Stimulated activated CD4-positive, alpha-beta T cell treated with anti-CD3 and anti-CD28 coated beads, Interleukin-1b, Interleukin-23, amount 100 ng/mL, for 1 hour (primary cell): Measurements from ENCODE around the gene UGT2B15.
"Not testable (repeated sequence)": the region's sequence is repeated elsewhere in the genome, so short reads cannot be mapped to it uniquely, and the experiment has no call there.

Experiments
- DNase-seq, 2 donors: peaks; one replicate each; pipeline ENCODE4 v3.0.0-alpha.2; 2020; ENCODE audit warnings: low read depth in 2 of 2

Gene UGT2B15

GRCh38 chr4:68655764-68656444, 14.5 kb downstream of the UGT2B15 start:
- DNase-seq: no peak

- no peak for DNase-seq
These were observed 15.3 kb downstream of the UGT2B15 start for GRCh38 chr4:68654946-68655721.

- DNase-seq: no peak
These were observed 18.5 kb downstream of the UGT2B15 start for GRCh38 chr4:68651932-68652331.

- no peak for DNase-seq
These were observed 40.1 kb downstream of the UGT2B15 start for GRCh38 chr4:68630371-68630770.

- DNase-seq: not testable (repeated sequence)
These were observed 47.7 kb downstream of the UGT2B15 start for GRCh38 chr4:68622731-68623130.

GRCh38 chr4:68617003-68617698, 53.3 kb downstream of the UGT2B15 start:
- DNase-seq: no peak

GRCh38 chr4:68615699-68616422, 54.6 kb downstream of the UGT2B15 start:
- DNase-seq: no peak

GRCh38 chr4:68613752-68614151, 56.7 kb downstream of the UGT2B15 start:
- no peak for DNase-seq

GRCh38 chr4:68606240-68606639, 64.2 kb downstream of the UGT2B15 start:
- DNase-seq: no peak

- DNase-seq: no peak
These were observed 71.3 kb downstream of the UGT2B15 start for GRCh38 chr4:68599150-68599549.

- no peak for DNase-seq
These were observed 73.0 kb downstream of the UGT2B15 start for GRCh38 chr4:68597482-68597881.
